Measurements from ENCODE around the gene ZNF521.

The ZNF521 gene

DNA sequence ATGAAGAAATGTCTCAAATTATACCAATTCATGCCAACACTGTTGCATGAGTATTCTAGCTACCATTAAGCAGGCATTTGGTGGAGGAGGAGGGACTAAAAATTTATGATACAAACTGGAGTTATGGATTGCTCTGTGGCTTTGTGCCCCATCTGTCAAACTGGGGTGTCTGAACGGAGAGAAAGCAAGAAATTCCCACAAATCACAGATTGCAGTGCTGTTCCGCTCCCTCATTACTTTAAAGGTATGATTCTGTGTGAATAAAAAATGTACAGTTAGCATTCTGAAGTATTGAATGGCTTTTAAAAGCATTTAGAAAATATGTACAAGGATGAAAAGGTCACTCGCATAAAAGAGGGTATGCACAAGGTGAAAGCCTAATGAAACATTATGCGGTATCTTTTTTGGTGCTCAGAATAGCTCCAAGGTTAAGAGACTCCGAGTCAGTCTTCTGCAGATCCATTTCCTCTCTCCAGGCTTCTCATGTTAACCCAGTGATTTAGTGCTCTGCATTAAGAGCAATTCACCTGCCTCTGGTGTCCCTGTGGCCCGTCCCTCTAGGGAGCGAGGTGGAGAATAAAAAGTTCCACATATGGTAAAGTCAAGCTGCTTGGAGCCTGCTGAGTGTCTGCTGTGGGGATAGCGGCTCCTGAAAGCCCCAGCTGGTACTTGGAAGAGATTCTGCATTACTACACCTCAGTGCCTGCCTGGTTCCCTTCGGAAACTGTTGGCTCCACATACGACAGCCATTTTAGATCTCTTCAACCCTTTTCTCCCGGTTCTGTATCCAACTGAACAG is 184.2 kb downstream of the ZNF521 start:
- DNase-seq (ENCODE audit: low read depth, low spot score), result no peak

DNA sequence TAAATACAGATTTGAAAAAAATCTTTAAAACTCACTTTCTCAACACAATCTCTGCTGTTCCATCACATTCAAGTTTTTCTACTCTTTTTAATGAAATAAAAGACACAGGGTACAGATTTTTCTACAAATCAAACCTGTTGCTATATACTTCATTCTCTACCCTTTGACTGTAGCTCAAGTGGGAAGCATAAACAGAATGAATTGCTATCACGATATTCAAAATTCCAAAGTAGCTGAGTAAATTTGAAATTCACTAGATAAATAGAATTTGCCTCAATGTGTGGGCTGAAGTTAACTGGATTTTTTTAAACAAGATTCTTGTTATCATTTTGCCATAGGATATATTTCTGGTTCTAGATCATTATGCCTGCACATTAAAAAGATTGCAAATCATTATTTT is 185.9 kb downstream of the ZNF521 start:
- DNase-seq (ENCODE audit: low read depth, low spot score), result no peak

DNA sequence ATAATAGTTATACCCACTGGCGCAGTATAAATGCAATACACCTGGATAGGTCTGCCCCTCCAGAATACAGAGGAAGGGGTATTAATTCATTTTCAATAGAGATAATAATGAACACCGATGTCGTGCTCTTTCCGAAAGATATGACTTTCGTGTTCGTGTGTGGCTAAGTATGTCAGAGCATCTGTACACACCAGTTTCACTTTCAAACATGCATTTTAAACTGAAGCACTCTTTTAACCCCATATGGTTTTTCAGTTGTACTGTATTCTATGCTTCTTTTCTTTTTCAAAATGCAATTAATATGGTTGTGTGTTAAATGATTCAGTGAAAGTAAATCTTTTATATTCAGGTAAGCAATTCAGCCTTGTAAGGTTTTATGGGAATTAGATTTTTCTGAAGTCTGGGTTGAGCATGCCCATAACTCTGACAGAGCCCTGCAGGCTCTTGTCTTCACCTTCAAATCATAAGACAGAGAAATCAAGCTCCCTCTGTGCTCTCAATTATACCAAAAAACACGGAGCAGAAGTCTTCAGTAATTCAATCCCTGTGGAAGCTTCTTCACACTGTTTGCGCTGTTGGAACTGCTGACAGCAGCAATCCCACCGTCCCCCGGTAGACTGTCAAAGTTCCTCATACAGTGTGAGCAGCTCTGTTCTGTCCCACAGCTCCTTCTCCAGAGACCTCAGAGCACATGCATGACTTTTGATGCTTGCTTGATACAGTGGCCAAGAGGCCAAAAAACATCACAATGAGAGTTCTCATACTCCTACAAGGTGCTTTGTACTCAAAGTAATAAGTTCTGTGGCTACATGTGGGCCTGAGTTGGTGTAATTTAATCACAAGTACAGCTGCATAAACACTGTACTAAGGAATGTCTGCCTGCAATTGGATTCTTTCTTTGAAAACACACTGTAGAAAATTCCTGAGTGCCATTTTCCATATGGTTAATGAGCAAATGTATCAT is 186.8 kb downstream of the ZNF521 start:
- no peak for DNase-seq (ENCODE audit: low read depth, low spot score)

DNA sequence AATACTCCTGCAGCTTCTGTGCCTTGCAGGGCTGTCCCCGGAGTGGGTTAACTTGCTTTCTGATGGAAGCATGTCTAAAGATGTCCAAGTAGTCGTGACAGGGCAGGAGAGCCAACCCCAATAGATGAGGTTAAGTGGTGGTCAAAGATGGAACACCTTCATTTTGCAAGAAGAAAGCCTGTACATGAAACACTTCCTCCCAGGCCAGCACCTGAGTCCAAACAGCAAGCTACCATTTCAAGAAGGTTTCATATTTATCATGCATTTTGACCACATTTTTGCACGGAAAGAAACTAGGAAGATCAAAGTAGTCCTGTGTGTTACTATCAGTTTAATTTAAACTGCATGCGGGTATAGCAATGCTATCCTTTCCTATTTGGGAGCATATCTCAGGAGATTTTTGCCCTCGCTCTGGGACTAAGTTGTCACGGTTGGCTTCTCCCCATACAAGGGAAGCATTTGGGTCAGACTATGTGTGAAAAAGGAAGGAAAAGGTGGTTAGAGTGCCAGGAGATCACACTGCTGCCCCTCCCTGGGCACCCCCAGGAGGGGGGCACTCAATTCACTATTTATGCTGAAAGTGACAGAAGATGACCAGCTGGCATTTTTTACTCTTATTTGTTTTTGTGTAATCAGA is 187.6 kb downstream of the ZNF521 start:
- DNase-seq (ENCODE audit: low read depth, low spot score), result no peak

DNA sequence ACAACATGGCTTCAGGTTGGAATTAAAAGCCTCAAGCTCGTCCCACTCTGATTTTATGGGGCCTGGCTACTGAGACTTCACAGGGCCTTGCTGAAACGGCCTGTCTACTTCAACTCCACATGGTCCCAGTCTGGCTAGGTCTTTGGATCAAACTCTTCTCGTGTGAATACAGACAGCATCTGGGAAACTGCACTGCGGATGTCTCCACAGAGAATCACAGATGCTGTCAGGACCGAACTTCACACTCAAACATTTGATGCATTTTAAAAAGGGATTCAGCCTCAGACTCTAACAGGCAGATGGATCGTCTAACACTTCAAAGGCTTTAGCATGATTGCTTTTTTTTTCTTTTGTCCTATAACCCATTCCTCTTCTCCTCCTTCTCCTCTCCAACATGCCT is 198.5 kb downstream of the ZNF521 start:
- no peak for DNase-seq (ENCODE audit: low read depth, low spot score)

DNA sequence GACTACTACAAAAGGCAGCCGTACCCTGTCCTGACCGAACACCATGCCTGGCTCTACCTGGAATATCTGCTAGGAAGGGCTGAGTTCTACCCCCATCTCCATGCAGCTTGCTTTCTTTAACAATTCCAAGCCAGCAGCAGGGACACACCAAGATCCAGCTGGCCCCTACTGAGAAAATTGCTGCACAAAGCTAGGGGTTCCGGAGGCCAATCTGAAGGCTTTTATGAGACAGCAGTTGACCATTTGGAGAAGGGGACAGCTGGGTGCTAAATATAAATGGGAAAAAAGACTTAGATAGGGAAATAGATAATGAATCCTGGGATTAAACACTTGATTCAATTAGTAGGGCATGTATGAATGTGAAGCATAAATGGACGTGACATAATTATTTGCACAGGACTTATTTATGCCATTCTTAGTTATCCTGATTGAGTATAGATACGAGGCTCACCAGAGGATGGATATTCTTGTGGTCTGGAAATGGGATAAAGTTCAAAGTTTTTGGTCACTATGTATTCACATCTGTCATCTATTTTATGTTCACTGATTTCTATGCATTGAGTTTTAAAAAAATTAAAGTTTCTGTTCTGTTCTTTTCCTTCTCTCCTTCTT is 204.0 kb downstream of the ZNF521 start:
- no peak for DNase-seq (ENCODE audit: low read depth, low spot score)

DNA sequence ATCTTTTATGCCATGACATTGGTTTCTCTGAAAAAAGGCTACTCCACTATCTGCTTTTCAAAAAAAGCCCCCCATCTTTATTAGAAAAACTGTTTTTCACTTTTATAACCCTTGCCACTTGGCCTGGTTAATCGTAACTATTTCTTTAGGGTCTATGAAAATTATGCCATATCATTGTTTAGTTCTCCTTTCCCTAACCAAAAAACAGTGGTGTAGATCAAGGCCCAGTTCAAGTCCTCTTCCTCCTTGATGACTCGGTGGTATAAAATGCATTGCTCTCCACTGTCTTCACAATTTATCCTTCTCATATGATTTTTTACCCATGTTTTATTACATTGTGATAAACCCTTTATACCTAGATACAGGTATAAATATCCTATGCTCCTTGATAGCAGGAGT is 205.5 kb downstream of the ZNF521 start:
- no peak for DNase-seq (ENCODE audit: low read depth, low spot score)

DNA sequence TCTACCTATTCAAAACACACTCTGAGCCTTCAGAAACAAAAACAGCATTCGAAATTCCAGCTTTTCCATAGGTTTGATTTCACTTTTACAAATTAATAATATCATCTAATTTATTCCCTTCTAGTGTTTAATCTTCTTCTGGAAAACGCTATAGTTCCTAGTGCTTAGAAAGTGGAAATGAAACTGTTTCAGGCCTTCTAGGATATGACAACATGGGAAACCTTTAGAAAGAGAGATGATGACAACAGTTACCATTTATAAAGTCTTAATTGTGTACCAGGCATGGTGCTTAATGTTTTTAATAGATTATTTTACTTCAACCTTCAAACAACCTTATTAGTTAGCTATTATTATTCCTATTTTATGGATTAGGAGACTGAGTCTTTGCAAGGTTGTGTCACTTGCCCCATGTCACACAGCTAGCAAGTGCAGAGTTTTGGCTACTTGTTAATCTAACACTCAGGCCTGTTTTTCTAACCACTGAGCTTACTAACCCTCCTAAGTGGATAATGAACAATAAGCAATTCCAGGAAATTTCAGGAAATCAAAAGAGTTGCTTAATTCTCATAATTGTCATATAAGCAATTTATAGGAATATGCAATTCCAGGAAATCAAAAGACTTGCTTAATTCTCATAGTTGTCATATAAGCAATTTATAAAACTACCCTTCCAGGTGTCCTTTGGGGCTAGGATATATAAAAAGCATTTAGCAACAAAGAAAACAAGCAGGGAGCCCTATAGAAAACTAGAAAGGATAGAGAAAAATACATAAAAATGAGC is 206.0 kb downstream of the ZNF521 start:
- DNase-seq (ENCODE audit: low read depth, low spot score), result no peak

DNA sequence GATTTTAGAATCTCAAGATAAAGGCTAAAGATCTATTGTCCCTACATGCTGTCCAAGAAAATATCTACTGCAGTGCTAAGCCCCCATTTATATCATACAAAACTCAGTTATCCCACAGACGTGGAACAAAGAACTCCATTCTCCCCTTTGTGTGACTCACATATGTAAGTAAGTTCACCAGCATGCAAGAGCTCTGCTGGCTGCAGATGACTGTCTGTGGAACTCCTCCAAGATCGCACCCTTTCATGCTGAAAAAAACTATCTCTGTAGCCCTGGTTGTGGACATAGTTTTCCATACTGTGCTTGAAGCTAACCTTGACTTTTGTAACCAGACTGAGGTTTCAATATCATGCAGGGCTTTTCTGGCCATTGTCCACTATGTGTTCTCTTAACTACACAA is 207.1 kb downstream of the ZNF521 start:
- DNase-seq (ENCODE audit: low read depth, low spot score), result no peak

DNA sequence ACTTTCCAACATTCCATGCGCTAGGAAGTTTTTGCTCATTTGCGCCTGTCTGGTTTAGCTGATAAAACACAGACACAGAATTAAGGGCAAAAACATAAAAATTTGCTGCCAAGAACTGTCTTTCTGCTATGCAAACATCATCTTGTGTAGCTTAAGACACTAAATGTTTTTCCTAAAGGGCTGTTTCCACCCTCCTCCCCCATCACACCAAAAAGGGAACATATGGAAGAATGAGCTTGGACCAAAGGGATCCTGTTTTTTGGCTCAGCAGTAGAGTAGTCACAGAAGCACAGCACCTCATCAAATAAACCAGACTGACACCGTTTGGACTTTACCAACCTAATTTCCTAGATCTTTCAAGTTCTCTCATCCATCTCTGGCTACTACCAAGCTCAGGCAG is 210.1 kb downstream of the ZNF521 start:
- DNase-seq (ENCODE audit: low read depth, low spot score), result no peak

DNA sequence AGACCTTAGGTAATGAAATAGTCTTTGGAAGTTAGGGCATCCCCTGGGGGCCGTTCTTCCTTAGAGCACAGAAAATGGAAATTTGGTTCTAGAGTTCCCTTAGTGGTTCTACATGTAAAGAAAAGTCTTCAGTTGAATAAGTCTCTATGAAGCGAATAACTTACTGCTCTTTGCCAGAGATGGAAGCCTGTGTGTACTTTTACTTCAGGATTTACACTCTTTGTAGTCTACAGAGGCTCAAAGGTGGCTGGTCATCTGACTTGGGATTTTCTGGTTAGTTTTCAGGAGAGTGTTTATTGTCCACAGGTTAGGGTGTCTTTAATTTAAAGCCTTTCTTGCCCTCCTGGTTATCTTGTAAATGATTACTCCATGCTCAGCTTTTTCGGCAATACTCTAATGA is 210.6 kb downstream of the ZNF521 start:
- no peak for DNase-seq (ENCODE audit: low read depth, low spot score)

DNA sequence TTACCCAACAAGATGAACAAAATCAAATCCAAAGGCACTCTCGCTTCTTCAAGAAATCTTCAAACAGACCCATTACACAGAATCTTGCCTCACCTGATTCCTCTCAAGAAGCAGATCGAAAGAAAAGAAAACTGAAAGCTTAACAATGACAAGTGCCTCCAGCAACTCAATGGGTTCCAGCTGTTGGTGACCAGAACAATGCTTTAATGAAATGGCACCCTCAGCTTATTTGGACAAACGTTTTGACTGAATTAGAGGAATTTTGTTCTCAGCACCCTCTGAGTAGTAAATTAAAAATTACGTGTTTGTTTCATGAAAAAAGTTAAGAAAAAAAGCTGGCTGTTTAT is 211.0 kb downstream of the ZNF521 start:
- no peak for DNase-seq (ENCODE audit: low read depth, low spot score)

DNA sequence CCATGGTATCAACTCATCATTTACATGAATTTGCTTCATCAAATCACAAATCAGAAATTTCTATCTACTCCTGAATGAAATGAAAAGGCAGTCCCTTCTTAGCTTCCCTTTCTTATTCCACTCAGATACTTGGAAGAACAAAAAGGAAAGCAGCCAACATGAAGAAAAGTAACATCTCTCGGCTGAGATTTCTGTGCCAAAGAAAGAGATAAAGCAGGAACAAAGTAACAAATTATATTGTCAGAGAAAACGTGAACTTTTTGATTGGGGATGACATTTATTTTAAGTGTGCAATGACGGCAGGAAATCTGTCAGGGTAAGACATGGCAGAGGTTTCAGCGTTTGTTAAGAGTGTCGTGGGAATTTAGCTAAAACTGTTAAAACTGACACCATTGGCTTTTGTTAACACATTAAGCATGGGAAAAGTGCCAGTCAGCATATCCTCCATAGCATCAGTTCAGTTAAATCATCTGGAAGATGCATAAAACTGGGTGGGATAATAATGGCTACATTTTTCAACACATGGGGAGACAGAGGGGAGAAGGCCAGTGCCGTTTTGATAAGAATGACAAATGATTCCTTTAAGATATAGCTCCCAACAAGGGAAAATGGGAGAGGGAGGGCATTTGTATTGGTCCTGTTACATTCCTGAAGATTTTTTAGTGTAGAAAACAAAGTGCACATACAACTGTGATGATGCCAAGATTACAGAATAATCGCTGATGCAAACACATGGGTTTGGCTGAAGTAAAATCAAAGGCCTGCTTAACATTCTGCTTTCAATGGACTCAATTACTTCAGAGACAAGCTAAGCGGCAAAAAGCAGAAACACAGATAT is 211.6 kb downstream of the ZNF521 start:
- no peak for DNase-seq (ENCODE audit: low read depth, low spot score)

DNA sequence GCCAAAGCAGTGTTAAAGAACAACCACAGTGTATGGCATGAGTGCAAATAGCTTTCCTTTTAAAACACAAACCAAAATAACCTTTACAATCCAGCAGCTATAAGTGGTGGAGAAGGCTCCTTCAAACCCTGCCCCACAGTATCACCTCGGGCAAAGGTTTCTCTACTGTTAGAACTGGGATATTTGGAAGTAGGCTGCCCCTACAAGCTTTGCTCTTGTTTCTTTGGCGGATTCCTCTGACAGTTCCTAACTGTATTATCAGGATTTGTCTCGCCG is 214.8 kb downstream of the ZNF521 start:
- DNase-seq (ENCODE audit: low read depth, low spot score), result no peak

DNA sequence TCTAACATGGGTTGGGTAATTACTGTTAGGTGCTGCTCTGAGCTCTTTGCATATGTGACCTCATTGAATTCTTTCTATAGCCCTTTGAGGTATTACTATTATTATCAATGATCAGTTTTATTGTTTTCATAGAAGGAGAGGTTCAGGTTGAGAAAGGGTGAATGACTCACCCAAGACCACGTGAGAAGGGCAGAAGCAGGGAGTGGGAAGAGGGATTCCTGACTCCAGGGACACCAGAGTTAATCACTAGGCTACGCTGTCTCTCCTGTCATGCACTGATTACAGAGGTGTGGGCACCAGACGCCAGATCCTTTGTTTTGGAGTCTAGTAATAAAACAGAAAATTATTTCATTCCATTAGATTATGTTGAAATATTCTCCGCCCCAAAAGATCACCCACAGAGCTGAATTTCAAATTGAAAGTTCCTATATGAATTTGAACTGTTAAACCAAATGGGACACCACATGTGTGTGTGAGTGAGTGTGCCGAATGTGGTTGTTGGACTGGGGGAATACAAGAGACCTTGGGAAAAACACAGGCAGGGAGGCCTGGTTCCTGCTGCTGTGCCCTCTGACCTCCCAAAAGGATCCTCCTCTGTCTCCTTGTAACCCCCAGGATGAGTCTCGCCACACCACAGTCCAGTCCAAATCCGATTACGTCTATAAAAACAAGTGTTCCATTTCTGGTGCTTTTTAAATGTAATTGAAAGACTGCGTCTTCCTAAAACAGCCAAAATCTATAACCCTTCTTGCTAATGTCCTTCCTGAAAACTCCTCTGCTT is 215.4 kb downstream of the ZNF521 start:
- DNase-seq (ENCODE audit: low read depth, low spot score), result no peak

DNA sequence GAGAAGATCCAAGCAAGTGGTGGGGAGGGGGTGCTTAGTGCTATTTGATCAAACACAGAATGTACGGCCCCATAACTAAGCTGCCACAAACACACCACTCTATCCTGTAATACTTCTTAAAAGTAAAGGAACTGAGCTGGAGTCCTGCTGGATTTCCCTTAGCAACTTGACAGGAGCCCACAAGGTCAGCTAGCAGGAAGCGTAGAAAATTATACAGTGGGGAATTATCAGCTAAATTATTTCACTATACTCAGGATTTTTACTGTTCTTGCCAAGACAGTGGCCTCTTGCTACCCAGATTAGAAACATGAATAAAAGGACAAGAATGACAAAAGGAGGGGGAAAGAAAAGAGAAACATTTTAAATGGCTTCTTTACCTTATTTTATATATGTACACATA is 217.1 kb downstream of the ZNF521 start:
- DNase-seq (ENCODE audit: low read depth, low spot score), result no peak

DNA sequence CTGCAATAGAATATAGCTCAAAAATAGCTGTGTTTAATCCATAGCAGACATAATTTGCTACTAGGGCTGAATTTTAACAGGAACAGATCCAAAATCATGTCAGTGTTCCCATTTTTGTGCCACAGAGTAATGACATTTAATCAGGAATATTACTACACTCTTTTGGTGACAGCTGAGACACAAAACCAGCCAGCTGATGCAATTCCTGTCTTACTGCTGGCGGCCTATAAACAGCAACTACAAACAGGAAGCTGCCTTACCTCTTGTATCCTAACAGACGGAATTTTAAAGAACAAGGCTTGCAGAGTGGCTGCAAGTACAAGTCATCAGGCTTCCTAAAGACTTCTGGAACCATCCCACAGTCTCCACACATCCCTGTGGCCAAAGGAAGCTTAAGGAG is 218.1 kb downstream of the ZNF521 start:
- no peak for DNase-seq (ENCODE audit: low read depth, low spot score)

DNA sequence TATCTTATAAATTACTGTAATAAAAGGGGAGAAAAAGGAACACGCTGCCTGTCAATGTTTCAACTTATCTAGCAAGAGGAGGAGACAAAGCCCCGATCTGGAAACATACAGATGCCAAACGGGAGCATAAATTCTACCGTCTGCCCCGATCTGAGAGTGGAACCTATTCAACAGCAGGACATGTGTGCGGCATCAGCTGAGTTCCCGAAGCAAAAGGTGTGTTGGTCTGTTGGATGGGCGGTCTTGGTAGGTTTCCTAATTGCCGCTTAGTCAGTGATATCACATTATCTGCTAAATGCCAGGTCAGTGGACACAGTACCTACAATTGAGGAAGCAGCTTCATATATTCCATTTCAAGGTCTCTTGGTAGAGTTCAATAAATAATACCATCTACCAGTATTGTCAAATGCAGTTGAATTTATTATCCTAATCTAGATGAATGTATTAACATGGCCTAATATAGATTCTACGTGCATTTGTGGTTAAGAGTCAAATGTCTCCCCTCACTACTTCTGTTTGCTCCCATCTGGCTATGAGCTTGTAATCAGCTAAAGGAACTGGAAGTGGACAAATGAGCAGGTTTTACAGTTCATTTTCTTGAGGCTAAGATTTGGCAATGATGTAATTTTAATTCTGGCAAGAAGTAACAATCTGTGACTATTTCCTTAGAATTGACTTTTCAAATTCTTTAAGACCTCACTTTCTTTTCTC is 219.0 kb downstream of the ZNF521 start:
- no peak for DNase-seq (ENCODE audit: low read depth, low spot score)

DNA sequence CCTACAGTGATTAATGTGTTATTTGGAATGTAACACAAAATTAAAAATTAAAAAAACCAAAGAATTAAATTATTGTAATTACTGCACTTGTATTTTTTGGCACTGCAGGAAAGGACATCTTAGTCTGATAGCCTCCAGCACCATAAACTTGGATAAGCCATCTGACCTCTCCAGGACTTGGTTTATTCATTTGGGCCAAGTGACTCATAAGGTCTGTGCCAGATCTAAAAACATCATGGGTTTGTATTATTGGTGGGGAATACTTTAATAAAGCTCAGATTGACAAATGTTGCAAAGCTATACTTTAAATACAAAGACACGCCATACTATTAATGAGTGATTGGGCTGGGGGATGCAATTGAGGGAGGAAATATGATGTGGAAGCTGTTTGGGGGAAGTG is 225.2 kb downstream of the ZNF521 start:
- DNase-seq (ENCODE audit: low read depth, low spot score), result no peak

Data from activated CD4-positive, CD25-positive, alpha-beta regulatory T cell treated with anti-CD3 and anti-CD28 coated beads, Interleukin-2, amount 50 U/mL, for 16 hours (primary cell).